Vagina (tissue), 2 donors: ENCODE data around the gene CYTH2.

Source experiments
- POLR2A ChIP-seq, 2 donors: fragments of 450-650 bp; IDR thresholded peaks; one replicate each; pipeline ENCODE4 v1.6.1; 2017; ENCODE audit warnings: antibody characterized with exemption in 2 of 2, mild to moderate bottlenecking in 2 of 2, moderate library complexity in 2 of 2
- TF ChIP-seq, protein P1 (sequence below), 3 experiments: fragments of 450-650 bp in 2 of 3; fragments of 200-600 bp in 1 of 3; sonication (generic) in 1 of 3; IDR thresholded peaks; one replicate each; pipeline ENCODE4 v1.5.1; 2017 to 2019; ENCODE audit warnings: antibody characterized with exemption in 3 of 3, mild to moderate bottlenecking in 2 of 3, moderate library complexity in 2 of 3

GRCh38 chr19:48493718-48494401, 24.7 kb downstream of the CYTH2 start:
- TF ChIP-seq, protein P1, sequence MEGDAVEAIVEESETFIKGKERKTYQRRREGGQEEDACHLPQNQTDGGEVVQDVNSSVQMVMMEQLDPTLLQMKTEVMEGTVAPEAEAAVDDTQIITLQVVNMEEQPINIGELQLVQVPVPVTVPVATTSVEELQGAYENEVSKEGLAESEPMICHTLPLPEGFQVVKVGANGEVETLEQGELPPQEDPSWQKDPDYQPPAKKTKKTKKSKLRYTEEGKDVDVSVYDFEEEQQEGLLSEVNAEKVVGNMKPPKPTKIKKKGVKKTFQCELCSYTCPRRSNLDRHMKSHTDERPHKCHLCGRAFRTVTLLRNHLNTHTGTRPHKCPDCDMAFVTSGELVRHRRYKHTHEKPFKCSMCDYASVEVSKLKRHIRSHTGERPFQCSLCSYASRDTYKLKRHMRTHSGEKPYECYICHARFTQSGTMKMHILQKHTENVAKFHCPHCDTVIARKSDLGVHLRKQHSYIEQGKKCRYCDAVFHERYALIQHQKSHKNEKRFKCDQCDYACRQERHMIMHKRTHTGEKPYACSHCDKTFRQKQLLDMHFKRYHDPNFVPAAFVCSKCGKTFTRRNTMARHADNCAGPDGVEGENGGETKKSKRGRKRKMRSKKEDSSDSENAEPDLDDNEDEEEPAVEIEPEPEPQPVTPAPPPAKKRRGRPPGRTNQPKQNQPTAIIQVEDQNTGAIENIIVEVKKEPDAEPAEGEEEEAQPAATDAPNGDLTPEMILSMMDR (IDR thresholded peaks at IDR 0.05): no peak
- TF ChIP-seq POLR2A (IDR thresholded peaks at IDR 0.05): no peak
